OCI-LY7 (cell line): Measurements from ENCODE around the gene HS3ST5.

ENCODE experiments used
- CTCF ChIP-seq: fragments of 200-600 bp; sonication (generic); conservative IDR thresholded peaks from 2 replicates; pipeline ENCODE4 v1.5.1; 2014; ENCODE audit warnings: mild to moderate bottlenecking, antibody characterized with exemption, low read length, moderate library complexity, mixed read lengths
- EZH2phosphoT487 ChIP-seq: fragments of 200-600 bp; sonication (generic); IDR thresholded peaks from 2 replicates; pipeline ENCODE4 v1.6.1; 2018; ENCODE audit warnings: low read depth, borderline replicate concordance, mild to moderate bottlenecking, mixed run types, antibody characterized with exemption, low read length, moderate library complexity, mixed read lengths

- TF ChIP-seq EZH2phosphoT487, result no peak
- TF ChIP-seq CTCF, result no peak
These were observed 1.6 kb upstream of the HS3ST5 start for GRCh38 chr6:114344246-114344970.
